MM.1S (cell line): ENCODE results near the gene ALDH3B2.

Experiments
- CTCF ChIP-seq: fragments of 300-600 bp; sonication (generic); IDR thresholded peaks from 2 replicates; pipeline ENCODE4 v1.5.1; 2016; ENCODE audit warnings: antibody characterized with exemption, low read length, mixed read lengths
- EZH2 ChIP-seq: fragments of 300-600 bp; sonication (generic); optimal IDR thresholded peaks from 2 replicates; pipeline ENCODE3; 2017; ENCODE audit warnings: low read depth, mild to moderate bottlenecking, antibody characterized with exemption, low read length, mixed read lengths
- EZH2phosphoT487 ChIP-seq: fragments of 300-600 bp; sonication (generic); IDR thresholded peaks from 2 replicates; pipeline ENCODE4 v1.6.1; 2018; ENCODE audit warnings: antibody characterized with exemption, low read length

DNA sequence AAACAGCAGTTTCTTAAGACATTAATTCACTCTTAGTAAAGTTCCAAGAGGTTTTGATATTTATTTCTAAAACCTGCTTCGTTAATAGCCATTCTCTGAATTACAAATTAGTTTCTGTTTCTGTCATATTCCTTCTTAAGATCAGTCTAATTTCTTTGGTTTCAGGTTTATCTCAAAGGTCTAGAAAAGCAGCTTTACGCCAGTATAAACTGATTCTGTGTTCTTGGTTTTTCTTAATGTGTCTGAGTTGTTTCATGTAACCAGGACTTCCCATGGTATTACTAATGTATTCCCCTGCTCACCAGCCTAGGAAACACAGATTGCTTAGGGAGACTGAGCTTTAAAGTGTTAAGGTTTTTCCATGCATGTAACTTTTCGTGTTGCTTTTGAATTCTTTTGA lies 17.1 kb downstream of the ALDH3B2 start:
- TF ChIP-seq CTCF (no peak), EZH2phosphoT487 (no peak), EZH2 (no peak)
